Left renal pelvis (tissue), 4 donors: Measurements from ENCODE around the gene IFT27. TPM values are rescaled to one million over a fixed set of nuclear protein-coding genes. Genes with fewer than 3 reads are reported as not detected.
"Not testable (repeated sequence)": the region's sequence is repeated elsewhere in the genome, so short reads cannot be mapped to it uniquely, and the experiment has no call there.

ENCODE experiments used
- DNase-seq, 4 donors: peaks; one replicate each; pipeline ENCODE4 v3.0.0-alpha.2; 2013; ENCODE audit warnings: low read depth in 4 of 4, low spot score in 3 of 4
- polyA plus RNA-seq, 4 donors: library from polyadenylated mRNA; unstranded; fragments of 120-200 nt; gene quantifications; one replicate each; pipeline ENCODE4 v1.2.1, GENCODE V29; 2013; ENCODE audit not compliant: insufficient read length in 4 of 4

The IFT27 gene
- polyA plus RNA-seq, 4 donors: 38.4 to 60.8 (median 52.9) TPM

DNA sequence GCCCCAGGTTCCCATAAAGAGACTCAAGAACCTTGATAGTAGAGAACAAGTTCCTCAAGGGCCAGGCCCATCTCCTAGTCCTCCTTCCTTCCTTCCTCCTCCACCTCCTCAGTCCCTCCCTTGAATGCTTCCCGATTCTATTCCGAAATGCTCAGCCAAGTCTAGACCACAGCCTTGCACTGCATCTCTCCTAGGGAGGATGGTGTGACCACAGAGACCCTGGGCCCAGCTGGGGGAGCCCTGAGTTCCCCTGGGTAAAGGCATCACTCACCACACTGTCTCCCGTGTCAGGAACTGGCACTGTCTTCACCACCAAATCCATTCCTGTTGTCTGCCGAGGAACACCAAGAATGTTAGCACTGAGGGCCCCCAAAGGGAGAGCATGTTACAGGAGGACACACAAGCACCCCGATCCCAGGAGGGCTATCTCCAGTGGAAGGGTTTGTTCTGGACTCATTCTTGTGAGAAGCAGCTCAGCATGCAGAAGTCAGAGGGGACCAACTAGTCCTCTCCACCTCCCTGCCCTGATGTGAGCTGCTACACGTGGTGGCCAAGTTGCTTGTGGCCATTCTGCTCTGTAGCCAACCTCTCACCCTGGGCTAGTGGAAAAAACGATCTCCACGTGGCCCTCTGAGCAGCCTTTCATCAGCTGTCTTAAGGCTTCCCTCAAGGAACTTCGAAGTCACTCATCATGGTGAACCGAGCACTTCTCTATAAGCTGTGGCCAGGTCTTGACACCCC lies 8.7 kb downstream of the IFT27 start:
- no peak for DNase-seq

DNA sequence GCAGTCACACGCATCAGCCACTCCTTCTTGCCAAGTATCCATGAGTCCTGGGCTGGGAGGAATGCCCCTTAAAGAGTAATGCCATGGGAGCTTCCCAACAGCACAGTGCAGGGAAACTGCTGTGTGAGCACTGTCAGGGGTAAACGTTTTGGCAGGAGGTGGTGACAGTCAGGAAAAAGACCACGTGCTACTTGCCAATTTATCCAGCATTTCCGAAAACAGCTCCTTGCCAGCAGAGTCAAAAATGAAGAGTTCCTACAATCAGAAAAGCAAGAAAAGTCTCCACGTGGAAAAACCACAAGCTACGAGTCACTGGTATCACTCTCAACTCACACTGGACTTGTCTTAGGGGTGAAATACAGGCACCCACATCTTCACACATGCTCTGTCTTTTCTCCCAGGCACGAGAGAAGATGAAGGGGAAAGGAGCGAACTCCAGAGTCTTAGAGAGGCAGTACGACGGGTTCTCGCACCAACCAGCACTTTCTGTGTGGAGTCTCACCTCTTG lies 9.9 kb downstream of the IFT27 start:
- no peak for DNase-seq

DNA sequence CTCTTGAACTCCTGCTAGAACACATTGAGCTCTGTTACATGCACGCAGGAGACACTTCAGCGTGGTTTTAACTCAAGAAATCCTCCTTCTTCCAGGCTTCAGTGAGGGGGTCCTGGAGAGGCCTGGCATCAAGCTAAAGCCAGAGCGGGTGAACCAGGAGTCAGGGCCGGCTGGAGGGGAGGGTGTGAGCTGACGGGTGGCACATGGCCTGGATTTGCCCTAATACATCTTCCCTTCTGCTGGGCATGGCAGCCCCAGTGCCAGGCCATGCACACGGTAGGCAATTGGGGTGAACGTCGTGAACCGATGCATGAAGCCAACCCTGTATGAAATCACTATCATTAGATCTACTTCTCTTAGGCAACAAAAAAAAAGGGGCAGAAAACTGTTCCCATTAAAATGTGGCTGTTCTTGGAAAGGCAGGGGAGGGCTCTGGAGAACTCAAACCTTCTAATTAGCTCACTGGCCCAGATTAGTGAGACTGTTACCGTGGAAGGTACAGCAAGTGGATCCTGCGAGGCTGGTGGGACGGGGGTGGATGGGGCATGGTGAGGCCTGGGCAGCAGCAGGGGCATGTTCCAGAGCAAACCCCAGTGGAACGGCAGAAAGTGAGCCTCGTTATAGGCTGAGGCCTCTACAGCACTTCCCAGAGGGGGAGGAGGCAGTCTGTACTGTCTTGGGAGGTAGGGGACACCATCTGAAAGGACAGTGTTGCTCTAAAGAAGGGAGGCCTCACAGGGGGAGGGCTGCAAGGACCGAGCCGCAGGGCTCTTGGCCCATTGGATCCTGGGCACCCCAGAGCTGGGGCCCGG lies 10.6 kb downstream of the IFT27 start:
- no peak for DNase-seq

DNA sequence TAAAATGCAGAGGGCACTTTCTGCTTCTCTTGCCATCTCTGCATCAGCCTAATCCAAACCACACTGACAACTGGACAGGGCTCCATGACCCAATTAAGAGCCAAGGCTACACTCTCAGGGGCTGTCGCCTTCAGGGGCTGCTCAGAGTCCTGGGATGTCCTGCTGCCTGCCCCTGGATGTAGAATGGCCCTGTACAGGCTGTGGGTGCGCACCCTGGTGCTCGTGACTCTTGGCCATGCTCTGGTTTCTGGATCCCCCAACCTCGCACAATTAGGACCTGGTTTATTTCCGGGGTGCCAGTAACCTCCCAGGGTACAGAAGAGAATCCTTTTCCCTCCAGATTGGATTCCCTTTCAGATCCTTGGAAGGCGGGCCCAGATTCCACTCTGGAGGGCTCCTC lies 11.3 kb downstream of the IFT27 start:
- no peak for DNase-seq

DNA sequence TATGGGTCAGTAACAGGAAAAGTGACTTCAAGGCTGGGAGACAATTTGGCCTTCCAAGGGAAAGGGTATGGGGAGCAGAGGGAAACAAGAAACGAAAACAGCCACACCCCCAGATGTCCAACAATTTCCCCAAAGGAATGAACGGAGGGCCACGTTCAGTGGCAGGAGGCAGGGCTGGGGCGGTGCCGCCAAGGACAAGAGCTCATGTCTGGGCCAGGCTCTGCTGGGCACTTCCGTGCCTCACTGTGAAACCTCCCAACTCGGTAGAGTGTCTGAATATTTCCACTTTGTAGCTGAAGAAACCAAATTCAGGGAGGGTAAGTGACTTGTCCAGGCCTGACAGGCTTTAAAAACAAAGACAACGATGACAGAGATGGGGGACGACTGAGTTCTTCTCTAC lies 11.9 kb downstream of the IFT27 start:
- DNase-seq: no peak

DNA sequence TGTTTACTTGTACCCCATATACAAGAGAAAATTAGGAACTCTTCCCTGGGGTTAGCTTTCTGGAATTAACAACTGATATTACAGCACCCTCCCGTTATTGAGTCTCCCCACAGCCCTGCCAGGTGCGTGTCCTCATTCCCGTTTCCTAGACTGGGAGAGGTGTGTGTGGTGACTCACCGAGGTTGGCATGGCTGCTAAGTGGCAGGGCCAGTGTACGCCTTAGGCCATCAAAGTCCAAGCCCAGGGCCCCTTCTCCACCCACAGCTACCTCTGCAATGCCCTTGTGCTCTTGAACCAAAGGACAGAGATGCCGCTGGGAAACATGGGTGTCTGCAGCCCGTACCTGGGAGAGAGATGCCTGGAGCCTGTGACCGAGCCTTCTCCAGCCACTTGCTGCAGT lies 12.3 kb downstream of the IFT27 start:
- DNase-seq: no peak

DNA sequence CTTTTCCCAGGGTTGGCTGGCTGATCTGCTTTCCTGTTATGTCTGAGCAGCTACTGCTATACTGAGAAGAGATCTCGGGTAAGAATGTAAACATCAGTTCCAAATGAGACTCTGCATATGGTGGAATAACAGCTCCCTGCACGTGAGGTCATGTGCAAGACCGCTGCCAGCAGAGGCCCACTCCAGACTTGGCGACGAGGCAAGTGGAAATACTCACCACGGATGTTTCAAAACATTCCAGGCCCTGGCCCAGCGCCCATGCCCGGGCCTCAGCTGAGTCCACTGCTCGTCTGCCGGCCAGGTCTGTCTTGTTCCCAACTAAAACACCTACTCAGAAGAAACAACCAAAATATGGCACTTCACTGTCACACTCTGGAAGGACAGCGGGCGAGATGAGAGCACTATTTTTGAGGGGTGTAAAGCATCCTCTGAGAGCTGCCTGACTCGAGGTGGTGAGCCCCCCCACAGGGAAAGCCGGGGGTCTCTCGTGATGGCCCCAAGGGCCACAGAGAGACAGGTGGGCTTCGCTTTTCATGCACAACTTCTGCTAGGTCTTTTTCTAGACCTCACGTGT lies 13.1 kb downstream of the IFT27 start:
- no peak for DNase-seq

DNA sequence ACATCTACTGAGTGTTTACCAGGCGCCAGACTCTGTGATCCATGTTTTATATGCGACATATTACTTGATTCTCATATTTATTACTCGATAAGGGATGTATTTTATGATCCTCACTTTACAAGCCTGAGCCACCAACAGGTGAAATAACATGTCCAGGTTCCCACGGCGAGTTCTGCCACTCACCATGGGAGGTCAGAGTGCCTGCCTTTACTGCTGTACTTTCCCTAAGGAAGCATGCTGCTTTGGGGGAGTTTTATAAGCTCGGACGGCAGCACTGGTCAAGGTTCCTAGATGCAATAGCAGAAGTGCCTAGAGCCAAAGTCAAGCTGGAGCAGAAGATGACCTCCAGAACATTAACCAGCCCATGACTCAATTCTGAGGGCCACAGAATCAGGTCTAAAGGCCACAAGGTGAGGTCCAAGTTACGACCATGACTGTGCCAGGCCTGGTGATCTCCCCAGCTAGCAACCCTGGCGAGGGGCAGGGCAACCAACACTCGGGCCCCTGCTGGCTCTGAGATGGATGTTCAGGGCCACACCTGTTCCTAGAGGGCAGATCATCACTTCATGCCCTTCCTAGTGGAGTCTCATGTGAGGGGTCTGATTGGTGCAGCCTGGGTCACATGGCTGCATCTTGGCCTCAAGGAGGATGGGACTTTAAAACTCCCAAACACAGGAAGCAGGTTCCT lies 14.2 kb downstream of the IFT27 start:
- no peak for DNase-seq

DNA sequence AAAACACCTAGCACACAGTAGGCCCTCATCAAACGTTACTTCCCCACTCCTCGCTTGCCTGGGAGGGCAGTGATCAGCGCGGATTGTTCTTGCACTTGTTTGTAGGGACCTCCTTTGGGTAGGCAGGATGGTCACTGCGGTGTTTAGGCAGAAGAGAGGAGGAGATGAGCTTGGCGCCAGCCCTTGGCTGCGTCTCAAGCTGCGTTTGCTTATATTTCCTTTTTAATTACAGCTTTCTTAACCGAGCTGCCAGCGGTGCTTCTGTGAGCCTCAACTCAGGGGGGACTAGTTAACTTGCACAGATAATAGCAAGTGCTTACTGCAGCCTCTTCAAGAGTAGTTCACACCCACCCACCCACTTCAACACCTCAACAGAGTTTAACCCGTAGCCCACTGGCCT lies 15.1 kb downstream of the IFT27 start:
- DNase-seq: no peak

DNA sequence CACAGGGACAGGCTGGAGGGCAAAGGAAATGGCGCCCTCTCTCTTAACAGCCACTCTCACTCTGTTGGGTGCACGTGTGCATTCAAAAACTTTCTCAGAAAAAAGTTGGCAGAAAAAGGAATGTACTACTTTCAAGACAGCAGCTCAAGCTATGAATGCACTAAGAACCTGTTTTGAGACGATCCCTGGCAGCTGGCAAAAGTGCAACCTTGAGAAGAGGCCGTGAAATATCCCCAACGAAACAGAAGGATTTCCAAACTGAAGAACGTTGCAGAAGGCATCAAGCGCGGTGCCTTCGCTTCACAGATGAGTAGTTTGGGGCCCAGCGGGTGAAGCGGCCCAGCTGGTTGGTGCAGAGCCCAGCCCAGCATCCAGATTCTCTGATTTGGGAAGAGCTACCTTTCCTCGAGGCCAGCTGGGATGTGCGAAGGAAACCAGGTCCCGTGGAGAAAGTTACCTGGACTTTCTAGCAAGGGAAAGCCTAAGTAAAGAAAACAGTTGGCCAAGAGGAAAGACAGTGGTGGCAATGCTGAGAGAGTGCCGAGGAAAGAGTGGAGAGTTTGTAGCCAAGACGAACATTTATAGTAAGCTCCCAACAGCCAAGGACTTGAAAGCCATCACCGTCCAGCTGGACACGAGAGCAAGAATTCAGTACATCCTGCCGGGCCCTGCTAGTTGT lies 16.3 kb downstream of the IFT27 start:
- DNase-seq: no peak

DNA sequence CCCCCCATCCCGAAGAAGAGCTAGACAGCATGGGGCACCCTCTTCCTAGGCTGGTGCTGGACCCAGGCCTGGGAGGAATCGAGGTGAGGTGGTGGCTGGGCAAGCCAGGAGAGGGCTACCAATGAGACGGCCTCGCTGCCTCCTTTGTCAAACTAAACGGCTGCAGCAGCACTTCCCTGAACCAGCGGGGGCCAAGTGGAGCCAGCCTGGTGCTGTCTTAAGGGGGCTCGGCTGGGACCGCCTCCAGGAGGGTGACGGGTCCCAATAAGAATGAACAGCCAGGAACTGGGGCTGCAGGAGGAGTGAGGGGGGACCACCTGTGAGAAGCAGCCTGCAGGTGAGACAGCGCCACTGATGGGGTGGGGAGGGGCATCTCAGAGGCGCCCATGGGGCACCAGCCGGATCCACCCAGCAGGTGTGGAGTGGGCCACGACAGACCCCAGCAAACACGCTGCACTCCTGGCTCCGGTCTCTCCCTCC lies 17.1 kb downstream of the IFT27 start:
- DNase-seq: no peak

DNA sequence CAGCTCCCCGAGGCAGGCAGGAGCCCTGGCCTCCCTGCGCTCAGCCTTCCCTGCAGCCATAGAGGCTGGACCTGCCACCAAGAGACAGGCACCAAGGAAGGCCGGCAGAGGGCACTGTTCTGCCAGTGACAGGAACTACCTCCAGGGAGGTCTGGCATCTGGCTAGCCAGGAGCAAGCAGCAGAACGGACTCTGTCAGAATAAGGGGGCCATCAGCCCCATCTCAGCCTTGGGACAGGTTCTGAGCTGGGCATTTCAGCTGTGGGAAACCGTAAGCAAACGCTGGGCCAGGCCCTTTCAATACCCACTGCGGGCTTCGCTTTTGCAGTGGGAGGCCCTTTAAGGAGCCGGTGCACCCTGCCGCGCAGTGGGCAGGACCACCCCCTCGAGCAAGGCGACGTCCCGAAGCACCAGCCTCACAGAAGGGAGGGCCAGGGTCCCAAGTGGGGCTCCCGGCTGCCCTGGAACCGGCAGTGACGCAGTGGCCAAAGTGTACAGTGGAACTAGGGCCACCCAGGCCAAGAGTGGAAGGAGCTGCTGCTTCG lies 18.2 kb downstream of the IFT27 start:
- DNase-seq: no peak

DNA sequence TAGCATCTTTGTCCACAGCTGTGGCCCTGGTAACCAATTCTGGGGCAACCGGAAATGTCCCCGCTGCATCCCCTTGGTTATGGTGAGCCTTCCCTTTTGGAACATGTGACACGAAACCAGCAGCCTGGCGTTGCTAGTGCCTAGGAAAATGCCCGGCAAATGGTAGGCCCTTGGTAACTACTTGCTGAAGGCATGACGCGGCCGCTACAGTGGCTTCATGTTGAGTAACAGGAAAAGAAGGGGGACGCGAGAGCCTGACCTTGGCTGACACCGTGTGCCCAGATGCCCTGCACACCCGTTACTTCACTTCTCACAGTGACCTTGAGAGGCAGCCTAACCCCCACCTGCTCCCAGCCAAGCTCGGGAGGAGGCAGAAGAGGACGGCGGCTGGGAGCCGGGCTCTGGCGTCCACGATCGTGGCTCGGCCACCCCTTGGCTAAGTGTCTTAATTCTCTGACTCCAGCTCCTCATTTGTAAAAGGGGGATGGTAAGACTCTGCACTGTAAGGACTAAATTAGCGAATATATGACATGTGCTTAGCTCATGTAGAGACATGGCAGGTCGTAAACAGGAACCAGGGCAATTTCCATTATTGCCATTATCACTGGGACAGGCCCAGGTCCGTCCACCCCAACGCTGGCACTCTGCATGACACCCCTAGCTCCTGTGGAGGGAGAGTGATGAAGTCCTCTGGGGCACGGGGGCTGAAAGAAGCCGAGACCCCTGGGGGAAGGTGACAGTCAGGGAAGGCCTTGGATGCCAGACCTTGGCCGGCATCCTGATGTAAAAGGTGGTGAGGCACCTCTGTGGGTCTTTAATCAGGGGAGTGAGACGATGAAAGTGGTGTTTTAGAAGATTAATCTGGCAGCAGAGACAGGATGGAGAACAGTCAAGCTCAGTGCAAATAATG lies 18.9 kb downstream of the IFT27 start:
- no peak for DNase-seq

DNA sequence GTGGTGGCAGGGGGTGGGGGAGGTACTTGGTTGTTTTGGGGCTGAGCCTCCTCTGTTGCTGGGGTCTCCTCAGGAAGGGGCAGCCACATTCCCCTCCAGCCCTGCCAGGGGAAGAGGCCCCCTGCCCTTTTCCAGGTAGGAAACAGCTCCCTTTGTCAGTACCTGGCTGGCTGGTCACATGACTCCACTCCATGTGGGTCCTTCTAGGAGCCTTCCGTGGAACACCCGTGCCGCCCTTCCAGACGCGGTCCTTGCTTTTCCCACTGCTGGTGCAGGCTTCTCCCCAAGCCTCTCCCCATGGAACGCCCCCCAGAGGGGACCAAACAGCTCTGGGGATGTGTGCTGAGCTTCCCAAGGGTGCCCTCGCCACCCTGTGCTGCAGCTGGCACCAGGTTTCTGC lies 19.9 kb downstream of the IFT27 start:
- no peak for DNase-seq

DNA sequence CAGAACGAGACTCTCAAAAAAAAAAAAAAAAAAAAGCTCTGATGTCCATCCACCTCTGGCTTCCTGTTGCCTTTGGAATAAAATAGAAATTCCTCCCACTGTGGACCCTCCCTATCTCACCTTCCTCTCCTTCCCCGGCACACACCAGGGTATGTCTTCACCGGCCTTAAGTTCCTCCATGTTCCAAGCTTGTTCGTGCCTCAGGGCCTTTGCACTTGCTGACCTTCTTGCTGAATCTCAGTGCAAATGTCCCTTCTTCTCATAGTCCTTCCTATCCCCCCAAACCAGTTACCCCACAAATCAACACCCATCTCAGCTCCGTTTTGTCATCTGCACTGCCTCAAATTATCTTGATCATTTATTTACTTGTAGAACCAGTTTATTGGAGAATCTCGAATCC lies 20.6 kb downstream of the IFT27 start:
- DNase-seq: no peak

DNA sequence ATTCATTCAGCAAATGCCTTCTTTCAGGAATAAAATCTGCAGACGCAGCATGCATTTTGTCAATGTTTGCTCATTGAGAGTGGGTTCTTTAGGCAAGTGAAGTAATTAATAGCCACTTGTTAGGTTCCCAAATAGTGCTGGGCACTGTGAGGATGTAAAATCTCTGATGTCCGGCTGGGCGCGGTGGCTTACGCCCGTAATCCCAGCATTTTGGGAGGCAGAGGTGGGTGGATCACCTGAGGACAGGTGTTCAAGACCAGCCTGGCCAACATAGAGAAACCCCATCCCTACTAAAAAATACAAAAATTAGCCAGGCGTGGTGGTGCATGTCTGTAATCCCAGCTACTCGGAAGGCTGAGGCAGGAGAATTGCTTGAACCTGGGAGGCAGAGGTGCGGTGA lies 21.0 kb downstream of the IFT27 start:
- DNase-seq: not testable (repeated sequence)

DNA sequence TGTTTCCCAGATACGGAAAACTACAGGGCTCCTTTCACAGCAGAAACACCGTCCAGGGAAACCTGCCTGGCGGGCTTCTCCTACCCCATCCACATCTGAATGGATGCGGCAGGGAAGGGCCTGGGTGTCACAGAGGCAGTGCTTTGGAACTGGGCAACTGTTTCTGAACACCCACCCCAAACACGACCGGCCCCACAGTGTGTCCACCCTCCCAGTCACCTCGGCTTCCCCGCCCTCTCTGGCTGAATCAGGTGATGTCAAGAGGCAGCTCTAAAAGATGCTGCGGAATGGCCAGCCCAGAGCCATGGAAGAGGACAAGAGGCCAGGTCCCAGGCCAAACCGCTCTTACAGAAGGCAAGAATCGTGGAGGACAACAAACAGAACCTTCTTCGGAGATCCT lies 22.0 kb downstream of the IFT27 start:
- no peak for DNase-seq

DNA sequence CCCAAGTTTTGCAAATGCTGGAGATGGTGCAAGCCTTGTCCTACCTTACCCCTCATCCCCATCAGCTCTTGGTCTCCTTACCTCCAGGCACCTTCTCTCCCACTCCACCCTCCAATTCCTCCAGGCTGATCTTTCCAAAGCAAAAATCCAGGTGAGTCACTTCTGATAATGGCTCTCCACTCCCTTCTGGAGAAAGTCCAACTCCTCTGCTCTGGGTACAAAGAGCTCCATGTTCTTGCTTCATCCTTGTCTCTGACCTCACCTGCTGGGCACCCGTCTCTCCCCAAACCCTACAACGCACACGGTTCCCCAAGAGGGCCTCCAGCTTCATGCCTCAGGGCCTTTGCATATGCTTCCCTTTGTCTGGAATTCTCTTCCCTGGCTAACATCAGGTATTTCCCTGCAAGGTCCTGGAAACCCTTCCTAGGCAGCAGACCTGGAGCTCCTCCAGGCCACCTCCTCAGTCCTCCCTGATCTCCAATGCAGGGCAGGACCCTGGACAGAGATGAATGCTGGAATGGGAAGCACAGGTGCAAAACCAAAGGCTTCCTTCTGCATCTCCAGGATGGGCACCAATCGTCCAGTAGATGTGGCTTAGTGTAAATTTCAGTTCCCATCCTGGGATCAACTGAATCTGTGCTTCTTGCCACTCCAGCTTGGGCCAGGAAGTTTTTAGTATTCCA lies 22.7 kb downstream of the IFT27 start:
- no peak for DNase-seq
